ENCODE results near the gene PKIB.

Gene PKIB

DNA sequence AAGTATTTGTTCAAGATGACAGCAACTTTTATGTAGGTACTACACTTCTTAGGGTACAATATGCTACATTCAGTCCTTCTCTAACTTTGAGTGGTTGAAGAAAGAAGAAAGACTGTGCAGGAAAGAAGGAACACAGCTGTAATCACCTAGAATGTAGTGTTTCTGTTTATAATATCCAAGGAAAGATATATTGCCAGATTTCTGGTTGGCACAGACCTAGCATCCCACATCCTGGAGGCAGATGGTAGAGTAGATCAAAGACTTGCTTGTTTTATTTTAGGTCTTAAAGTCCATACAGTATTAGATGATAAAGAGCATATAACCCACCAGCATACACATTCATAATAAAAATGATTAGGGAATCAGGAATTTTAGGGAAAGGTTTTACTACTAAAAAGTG, 156.1 kb downstream of the PKIB start:
- no peaks in the 10 kb centered on the region for H3K9me3 ChIP-seq (ENCODE audit: control insufficient read depth, low read length)
- H3K4me3 ChIP-seq (ENCODE audit: insufficient read depth, low read depth, low read length), result no peak overlapping the region
- no peaks in the 10 kb centered on the region for H3K4me1 ChIP-seq (ENCODE audit: control insufficient read depth, insufficient read depth, low read length)
- H3K27ac ChIP-seq (ENCODE audit: insufficient read depth, low read depth, low read length, poor library complexity, severe bottlenecking), result no peak overlapping the region
- H3K27me3 ChIP-seq (ENCODE audit: control insufficient read depth, insufficient read depth, low read length, poor library complexity, severe bottlenecking), result no peaks in the 10 kb centered on the region
- no peaks in the 10 kb centered on the region for H3K36me3 ChIP-seq (ENCODE audit: control insufficient read depth, insufficient read depth, low read length)

DNA sequence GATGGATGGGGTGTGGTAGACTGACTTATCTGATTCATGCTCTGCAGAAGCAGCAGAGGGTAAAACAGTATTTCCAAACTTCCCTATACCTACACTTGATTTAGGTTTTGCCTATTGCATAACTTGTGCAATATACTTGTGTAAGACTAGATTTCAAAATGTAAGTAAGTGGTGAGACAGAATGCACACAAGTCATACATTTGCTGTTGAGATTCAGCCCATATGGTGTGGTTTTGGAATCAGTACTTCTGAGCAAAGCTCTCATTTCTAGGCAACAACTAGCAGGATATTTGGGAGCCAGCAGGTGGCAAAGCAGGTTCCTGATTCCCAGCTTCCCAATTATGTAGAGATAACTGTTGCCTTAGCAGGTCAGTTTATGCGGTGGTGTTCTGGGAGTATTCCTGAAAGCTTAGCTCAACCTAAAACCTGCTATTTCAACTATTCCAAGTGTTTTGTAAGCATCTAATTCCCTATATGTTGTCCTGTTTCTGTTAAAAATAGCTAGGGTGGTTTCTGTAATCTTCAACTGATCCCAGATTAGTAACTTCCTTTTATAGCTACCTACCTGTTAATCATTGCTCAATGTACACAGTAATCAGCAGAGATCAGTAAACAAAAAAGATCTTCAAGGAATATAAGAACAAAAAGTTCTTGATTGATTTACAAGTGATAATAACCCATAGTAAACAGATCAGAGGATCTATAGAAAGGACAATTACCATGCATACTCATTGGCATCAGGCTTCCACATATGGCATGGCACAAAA, 160.8 kb downstream of the PKIB start:
- no peak overlapping the region for H3K27ac ChIP-seq (ENCODE audit: insufficient read depth, low read depth, low read length, poor library complexity, severe bottlenecking)
- no peak overlapping the region for H3K4me3 ChIP-seq (ENCODE audit: insufficient read depth, low read depth, low read length)
- WGBS, 2 experiments, result 67 to 75% methylated on average over 1 of the region's 1 CpG
- no peaks in the 10 kb centered on the region for H3K9me3 ChIP-seq (ENCODE audit: control insufficient read depth, low read length)
- no peaks in the 10 kb centered on the region for H3K4me1 ChIP-seq (ENCODE audit: control insufficient read depth, insufficient read depth, low read length)
- no peaks in the 10 kb centered on the region for H3K36me3 ChIP-seq (ENCODE audit: control insufficient read depth, insufficient read depth, low read length)
- H3K27me3 ChIP-seq (ENCODE audit: control insufficient read depth, insufficient read depth, low read length, poor library complexity, severe bottlenecking), result no peaks in the 10 kb centered on the region

DNA sequence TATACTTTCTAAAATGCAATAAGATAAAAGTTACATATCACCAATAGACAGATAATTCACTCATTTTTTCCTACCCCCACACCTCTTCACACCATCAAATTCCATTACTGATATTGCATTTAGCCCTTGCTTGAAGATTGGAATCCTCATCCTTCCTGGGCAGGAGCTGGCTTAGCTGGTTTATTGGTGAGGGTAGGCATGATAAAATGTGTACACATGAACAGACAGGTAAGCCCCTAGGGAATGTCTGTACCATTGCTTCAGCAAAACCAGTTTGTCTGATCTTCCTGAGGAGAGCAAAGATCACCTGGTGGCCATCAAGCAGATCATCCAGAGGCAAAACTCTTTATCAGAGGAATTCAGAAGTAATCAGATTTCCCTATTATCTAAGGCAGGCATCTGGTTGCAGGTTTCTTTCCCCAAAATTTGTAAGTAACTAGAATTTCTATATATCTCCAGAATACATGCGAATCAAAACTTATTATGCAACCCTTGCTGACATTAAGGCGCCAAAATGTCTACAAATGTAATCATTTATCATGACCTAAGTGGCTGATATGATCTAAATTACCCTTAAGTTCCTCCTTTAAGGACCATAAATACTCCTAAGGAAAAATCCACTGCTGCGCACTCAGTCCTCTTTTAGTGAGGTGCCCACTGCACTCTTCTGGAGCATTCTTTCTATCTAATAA, 162.7 kb downstream of the PKIB start:
- Histone ChIP-seq H3K4me3 (ENCODE audit: insufficient read depth, low read depth, low read length) (no peak overlapping the region), H3K9me3 (ENCODE audit: control insufficient read depth, low read length) (no peaks in the 10 kb centered on the region), H3K36me3 (ENCODE audit: control insufficient read depth, insufficient read depth, low read length) (no peaks in the 10 kb centered on the region), H3K4me1 (ENCODE audit: control insufficient read depth, insufficient read depth, low read length) (no peaks in the 10 kb centered on the region), H3K27me3 (ENCODE audit: control insufficient read depth, insufficient read depth, low read length, poor library complexity, severe bottlenecking) (no peaks in the 10 kb centered on the region), H3K27ac (ENCODE audit: insufficient read depth, low read depth, low read length, poor library complexity, severe bottlenecking) (no peak overlapping the region)
- WGBS, 2 experiments, result 92% methylated on average over 3 of the region's 3 CpGs

Data from ectodermal cell (in vitro differentiated cells).